HG02973 (cell line): ENCODE data around the gene DENND1B.

Experiments
- ATAC-seq: cut with Tn5 transposase; IDR thresholded peaks from one replicate; pipeline ENCODE4 v1.9.1; 2021; ENCODE audit warnings: moderate library complexity; ENCODE audit not compliant: unreplicated experiment

Gene DENND1B

DNA sequence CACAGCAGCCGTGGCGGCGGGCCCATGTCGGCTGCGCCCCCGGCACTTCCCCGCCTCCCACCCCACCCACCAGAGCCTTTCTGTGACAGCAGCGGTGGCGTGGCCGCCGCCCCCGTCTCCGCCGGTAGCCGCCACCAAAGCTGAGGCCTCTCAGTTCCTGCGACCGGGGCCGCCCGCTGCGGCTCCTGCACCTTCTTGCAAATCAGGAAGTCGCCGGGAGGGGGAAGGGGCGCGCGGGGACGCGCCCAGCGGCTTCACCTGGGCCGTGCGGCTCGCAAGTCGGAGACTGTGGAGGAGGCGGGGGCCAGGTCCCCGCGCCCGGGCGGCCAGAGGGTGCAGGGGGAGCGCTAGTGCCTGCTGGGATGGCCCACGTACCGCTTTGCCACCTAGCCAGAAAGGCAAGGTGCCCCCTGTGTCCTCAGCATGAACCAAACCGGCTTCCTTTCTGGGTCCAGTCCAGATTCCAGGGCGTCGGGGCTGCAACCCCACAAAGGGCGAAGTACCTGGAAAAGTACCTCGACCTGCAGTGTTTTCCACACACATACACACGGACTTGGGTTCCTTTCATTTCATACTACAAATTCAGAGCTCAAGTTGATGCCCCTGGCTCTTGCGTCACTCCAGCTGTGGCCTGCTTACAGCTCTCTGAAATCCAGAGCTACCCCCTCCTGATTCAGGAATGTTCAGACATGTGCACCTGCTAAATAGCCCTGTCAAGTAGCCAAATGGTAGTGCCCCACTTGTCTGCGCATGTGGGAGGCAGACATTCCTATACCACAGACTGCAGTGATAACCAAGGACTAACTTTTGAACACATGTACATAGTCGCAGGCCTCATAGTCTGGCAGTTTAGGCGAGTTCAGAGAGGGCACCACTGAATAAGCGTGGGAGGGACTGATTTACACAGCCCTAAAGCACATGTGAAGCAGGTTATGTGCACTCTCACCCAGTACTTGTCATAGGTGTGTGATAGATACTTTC lies at the start of gene DENND1B:
Gene DENND1B, minus strand, starts transcription at position 199 of the 981 bp plus-strand sequence. CDS start 325 bp downstream, outside the sequence.
- ATAC-seq: peak; percentile 62

DNA sequence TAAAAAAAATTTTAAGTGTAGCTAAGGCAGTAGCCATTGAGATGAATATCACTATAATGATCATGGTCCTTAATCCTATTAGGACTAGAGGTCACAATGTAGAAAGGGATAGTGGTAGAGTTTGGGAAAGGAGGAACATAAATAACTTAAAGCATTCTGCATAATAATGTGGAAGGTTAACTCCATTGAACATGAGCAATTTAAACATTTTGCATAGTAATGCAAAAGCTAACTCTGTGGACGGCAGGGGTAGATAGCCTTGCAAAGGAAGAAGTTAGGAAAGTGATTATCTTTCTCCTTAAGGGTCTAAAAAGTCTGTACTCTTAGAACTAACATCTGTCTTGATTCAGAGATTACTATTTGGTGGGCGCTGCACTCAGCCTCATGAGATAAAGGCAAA lies 39.0 kb upstream of the DENND1B start:
- no peak for ATAC-seq

DNA sequence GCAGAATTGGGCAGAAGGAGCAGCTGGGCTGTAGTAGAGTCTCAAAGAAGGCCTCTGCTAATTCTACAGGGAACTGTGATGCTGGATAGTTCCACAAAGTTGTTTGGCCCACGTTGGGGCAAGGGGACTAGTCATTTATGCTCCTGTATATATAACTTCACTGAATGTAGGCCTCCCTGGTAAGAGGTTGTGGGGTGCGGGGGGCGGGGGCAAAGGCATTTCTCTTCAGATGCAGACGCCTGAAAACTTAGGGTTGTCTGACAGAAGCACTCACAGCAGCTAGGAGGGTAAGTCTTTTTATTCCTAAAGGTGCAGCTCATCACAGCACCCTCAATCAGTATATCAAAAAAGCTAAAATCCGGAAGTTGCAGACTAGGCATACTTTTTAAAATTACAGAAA lies 38.5 kb upstream of the DENND1B start:
- ATAC-seq: no peak

DNA sequence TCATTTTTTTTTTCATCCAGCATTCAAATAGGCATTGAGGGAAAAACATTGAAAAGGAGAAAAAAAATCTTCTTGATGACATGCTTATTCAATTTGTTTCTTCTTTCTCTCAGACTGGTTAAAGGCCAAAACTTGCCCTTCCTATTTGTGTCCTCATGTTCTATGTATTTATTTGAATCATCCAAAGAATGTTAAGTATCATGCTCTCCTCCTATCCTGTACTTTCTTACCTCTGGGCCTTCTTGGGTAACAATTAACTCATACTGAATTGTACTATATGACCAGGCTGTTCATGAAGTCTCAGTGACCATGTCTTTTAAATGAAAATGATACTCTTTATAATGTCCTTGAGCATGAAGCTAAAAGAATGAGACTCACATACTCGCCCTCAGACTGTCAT lies 36.5 kb upstream of the DENND1B start:
- ATAC-seq: no peak

- ATAC-seq: no peak
These were observed 35.5 kb upstream of the DENND1B start for GRCh38 chr1:197810812-197811211.

DNA sequence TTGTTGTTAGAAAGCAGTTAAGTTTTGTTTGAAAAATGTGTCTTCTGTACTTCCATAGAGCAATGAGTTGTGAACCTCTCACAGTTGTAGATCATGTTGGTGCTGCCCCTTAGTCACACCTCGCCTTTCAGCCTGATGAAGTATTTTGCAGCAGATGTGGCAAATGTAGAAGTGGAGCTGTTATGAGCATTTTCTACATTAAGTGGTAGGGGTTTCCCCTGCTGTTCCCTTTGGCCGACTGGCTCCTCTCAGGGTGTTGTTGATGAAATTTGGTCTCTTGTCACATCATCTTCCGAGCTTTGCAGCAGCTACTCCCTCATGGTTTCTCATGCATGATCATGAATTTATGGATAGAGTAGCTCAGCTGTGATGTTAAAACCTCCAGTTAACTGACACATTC lies 33.6 kb upstream of the DENND1B start:
- ATAC-seq: no peak

DNA sequence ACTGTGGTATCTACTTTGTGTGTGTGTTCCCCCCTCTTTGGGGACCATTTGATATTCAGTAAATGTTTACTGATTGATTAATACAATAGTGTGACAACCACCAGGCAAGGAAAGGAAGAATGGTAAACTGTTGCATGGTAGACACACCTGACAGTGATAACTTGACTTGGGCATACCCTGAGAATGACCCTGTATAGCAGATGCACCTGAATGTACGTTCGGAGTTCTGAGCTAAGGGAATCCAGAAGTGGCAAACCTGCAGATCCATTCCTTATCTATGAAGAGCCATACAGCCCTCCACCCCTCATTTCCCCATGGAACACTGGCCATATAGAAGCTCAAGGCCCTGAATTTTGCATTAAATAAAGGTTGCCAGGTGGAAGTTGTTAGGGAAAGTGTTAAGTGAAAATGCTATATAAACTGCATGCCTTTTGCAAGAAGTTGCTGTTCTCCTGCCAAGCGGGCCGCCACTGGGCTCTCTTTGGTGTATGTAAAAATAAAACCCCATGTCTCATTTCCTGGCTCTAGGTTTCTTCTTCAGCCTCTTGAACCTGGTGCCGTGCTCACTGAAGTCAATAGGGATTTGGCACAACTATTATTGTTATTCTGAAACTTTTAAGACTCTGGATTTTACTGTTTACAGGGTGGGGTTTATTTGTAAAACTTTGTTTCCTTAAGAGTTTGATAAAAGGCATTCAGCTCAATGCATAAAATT lies 32.6 kb upstream of the DENND1B start:
- no peak for ATAC-seq

GRCh38 chr1:197807216-197807615 lies 31.9 kb upstream of the DENND1B start:
- ATAC-seq: no peak

DNA sequence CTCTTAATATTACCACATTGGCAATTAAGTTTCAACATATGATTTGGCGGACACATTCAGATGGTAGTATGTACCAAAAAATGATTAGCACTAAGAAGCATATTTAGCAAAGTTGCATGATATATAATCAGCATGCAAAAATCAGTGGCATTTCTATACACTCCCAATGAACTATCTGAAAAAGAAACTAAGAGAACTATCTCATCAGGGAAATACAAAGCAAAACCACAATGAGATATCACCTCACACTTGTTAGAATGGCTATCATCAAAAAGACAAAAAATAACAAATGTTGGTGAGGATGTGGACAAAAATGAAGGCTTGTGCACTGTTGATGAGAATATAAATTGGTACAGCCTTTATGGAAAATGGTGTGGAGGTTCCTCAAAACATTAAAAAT lies 31.4 kb upstream of the DENND1B start:
- ATAC-seq: no peak

DNA sequence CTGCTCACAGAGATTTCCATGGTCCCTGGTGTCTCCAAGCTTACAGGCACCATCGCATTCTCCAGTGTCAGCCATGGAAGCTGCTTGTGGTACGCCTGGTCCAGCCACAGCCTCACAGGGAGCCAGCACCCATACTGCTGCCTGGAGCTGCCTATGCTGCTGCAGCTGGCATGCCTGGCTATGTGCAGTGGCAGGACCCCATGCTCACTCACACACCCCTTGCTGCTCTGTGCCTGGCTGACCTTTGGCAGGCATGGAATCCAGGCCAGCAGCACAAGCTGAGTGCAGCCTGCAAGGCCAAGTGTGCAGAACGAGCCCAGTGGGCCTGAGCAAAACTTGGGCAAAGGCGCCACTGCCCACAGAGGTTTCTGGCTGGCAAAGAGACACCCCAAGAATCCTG lies 26.4 kb upstream of the DENND1B start:
- no peak for ATAC-seq

DNA sequence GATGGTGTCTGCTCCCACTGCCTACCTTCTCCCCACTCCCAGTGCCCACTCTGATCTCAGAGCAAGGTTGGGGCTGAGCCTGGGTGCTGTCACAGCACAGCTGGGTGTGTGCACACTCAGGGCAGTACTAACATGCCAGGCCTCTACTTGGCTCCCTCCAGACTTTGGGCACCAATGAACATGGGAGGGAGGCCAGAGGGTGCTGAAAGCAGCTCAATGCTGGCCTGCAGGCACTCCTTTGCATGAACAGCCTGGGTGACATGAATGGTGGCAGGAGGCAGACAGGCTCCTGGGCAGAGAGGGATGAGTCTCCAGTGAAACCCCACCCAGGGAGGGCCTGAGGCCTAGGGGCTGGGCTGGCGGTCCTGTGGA lies 25.8 kb upstream of the DENND1B start:
- ATAC-seq: no peak

DNA sequence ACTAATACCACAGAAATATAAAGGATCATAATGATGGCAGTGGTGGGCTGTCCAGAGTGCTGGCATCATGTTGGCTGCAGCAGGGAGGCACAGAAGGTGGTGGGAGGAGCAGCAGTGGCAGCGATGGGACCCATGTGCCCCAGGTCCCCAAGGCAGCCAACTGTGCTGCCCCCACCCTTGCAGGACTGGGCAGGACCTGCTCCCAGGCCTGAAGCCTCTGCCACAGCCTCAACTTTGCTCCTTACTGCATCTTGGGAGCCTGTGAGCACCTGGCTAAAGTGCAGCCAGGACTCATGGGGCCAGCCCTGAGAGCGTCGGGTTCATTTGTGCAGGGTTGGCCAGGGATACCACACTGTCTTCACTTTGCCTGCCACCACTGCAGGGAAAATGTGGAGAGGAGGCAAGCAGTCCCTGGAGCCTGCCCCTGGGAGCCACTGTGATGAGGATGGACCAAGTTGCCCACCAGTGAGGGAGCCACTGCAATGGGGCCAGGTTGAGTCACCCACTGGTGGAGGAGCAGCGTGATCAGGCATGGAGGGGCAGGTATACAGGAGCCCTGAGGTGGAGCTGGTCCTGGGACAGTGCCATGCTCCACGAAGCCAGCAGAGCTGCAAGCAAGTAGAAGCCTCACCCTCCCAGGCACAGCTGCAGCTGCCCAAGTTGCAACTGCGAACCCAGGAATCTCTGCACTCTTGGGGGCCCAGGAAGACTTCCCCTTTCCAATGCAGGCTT lies 25.3 kb upstream of the DENND1B start:
- no peak for ATAC-seq

DNA sequence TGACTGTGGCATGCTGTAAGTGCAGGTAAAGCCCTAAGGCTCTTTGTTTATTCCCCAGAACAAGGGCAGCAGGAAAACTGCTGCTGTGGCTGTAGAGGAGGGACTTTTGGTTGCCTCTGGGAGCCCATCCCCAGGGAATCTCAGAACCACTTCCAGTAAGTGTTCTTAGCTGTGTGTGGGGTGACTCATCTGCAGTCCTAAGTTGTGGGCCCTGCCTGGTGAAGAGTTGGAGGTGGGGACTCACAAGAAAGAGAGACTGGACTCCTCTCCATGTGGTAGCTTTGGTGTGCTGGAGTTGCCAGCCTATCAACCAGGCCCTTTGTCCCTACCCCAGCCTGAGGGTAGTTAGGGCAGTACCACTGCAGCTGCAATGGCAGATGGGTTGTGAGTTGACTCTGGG lies 24.0 kb upstream of the DENND1B start:
- no peak for ATAC-seq

- no peak for ATAC-seq
These were observed 23.2 kb upstream of the DENND1B start for GRCh38 chr1:197798492-197798891.

DNA sequence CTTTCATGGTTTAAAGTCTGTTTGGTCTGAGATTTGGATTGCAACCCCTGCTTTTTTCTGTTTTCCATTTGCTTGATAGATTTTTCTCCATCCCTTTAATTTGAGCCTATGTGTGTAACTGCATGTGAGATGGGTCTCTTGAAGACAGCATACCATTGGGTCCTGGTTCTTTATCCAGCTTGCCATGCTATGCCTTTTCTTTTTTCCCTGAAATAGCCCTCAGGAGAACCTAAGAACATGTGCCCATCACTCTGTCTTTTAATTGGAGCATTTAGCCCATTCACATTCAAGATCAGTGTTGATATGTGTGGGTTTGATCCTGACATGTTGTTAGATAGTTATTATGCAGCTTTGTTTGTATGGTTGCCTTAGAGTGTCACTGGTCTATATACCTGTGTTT lies 21.7 kb upstream of the DENND1B start:
- ATAC-seq: no peak

- ATAC-seq: no peak
These were observed 13.8 kb upstream of the DENND1B start for GRCh38 chr1:197788741-197789739.

- ATAC-seq: no peak
These were observed 12.6 kb upstream of the DENND1B start for GRCh38 chr1:197787623-197788536.

DNA sequence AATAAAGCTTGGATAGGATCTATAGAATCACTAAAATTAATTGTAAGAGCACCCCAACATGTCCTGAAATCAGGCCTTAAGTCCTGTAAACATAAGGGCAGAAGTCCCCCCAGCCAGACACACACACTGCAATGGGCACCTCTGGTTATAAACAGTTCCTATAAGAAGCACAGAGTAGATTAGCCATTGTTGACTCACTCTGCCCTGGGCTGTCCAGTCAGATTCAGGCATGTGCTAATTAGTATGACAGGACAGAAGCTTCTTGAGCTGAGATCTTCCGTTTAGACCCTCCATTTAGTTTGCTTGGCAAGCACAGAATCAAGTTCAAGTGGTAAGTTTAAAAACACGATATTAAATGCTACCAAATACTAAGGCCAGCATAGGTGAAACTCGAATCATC lies 11.8 kb upstream of the DENND1B start:
- no peak for ATAC-seq

- no peak for ATAC-seq
These were observed 11.0 kb upstream of the DENND1B start for GRCh38 chr1:197786280-197786679.
